Ramos (cell line): ENCODE data around the gene TDRD10.

ENCODE experiments used
- in situ Hi-C: fragments of 300-500 bp; cut with MboI; formaldehyde crosslinking; loops from one replicate; pipeline ENCODE4 v1.14.3; 2022; ENCODE audit warnings: low sequenced_read_pairs; ENCODE audit not compliant: unreplicated experiment

TDRD10 gene

DNA sequence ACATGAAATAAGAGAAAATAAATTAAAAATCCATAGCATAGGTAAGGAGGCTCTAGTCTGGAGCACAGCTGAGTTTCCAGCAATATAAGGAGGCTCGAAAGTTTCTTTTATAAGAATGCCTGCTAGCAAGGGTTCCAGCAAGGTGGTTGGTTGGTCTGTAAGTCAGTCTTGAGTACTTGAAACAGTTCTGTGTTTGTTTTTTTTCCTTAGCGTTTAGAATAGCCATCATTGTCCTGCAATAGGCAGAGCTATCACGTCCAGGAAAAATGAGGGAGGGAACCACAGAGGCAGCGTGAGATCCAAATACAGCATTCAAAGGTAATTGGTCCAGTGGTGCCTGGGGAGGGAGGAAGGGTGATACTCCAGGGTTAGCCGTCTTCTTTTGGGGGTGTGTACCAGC, 48.1 kb downstream of the TDRD10 start:
- in situ Hi-C loops, result no loop called here

DNA sequence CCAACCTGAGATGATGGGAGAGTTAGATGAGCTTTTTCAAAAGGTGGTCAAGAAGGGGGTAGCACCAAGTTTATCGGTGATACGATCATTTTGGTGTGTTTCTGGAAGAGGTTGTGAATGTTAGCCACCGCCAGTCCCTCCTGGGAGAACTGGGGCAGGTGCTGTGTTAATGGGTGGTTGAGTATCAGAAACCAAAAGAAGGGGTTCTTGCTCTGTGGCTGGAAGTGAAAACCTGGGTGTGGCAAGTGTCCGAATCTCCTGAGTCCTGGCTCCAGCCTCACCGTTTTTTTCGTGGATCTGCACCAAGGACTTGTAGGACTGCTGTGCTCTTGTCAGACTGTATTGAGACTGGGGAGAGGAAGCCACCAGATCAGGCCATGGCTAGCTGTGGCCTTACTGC, 48.6 kb downstream of the TDRD10 start:
- in situ Hi-C loops, result no loop called here

DNA sequence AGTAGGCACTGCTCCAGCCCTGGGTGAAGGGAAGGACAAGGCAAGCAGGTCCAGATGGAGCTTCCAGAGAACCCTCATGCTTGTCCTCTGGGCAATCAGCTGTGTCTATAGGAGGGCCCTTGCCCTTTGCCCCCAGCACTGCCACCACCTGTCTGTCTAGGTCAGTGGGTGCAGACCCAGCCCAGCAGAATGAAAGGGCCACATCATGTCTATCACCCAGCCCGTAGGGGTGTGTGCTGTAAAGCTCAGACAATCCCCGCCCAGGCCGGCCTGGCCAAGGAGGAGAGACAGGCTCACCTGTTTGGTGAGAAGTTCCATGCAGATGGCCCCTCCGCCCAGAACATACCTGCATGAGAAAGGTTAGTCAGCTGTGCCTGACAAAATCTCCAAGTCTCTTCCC, 49.5 kb downstream of the TDRD10 start:
- in situ Hi-C loops, result no loop called here

DNA sequence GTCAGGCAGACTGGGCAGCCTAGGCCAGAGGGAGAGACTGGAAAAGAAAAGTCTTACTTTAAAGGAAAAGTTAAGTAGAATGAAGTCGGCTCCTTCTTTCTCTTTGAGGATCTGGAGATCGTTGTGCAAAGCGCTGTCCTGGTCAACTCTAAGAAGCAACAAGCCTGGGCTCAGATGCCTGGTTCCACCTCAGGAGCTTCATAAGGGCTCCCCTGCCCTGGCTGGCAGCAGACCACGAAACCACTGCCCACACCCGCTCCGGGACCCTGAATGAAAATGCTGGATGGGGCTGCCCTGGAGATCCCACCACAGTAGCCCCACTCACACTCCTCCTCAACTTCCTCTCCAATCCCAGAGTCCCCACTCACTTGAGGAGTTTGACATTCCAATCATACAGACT, 50.0 kb downstream of the TDRD10 start:
- in situ Hi-C loops, result no loop called here

DNA sequence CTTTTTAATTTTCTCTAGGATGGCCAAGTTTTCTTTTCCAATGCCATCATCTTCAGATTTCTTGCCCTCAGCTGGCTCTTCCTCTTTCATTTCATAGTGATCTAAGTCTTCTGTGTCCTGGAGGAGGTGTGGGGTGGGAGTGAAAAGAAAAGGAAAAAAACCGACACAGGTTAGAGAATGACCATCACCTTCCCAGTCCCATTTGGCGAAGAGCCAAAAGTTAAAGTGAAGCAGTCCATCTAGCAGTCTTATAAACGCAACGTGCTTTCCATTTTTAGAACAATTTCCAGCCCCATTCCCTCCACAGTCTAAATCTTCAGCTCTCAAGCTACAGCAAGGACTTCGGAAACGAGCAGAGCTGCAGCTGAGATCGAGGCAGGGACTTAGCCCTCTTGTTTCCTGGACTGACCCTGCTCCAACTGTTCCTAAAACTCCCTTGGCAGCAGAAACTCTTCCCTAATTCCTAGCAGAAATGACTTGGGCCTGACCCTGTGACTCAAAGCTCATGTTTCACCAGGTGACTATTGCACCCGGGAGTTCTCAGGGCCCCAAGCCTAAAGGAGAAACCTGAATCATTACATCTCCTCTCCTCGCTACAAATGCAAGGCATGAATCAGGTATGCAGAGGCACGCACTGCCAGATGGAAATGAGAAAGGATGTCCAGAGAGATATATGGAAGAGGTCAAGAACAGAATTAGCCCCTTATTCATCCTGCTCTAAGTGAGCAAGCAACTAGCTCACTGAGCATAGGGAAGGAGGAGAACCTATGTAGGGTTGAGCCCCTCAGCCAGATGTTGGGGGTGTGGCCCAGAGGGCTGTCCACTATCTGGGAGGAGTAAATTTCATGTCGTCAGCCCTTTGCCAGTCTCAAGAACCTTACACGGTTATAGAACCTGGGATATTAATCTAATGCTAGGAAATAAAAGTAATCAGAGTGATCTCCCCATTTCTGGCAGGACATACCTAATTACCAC, 51.3 kb downstream of the TDRD10 start:
- in situ Hi-C loops, result no loop called here

DNA sequence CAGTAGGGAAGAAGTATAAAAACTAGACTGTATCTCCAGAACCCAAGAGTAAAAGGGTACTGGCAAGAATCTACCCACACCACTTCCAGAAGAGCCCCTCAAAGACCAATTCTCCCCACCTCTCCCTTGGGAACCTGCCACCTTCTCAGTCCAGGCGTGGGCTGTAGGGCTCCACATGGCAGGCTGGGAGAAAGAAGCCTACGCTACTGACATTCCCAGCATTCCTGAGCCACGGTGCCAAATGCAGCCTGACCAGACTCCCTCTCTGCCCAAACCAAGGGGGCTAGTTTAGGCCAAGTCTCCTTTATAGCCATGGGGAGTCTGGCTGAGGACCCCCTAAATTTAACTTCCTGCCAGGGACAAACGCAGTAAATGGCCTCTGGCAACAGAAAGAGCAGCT, 54.4 kb downstream of the TDRD10 start:
- in situ Hi-C loops, result no loop called here

DNA sequence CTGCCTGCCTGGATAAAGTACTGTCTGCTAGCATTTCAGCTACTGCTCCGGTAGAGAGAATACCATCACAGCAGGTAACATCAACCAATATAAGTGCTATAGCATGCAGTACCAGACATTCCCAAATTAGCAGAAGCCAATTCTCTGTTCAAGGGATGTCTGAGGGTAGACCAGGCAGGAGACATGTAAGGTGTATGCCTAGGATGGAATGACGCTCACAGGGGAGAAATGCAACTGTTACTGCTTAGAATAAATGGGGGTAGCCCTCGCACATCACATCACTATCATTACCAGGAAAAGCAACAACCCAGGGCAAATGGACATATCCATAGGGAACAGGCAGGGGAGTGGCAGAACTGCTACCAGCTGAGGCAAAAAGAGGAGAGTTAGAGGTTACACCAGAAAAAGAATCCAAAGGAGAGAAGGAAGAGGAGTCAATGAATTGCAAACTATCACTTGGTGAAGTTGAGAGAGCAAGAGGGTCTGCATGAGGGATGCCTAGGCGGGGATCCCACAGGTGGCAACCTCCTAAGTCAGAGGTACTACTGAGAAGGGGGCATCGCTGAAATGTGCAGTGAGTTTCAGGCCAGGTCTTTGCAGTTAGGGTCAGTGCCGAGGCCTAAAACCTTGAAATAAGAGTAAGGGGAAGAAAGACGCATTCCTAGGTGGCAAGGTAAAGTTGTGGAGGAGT, 55.4 kb downstream of the TDRD10 start:
- in situ Hi-C loops, result no loop called here

DNA sequence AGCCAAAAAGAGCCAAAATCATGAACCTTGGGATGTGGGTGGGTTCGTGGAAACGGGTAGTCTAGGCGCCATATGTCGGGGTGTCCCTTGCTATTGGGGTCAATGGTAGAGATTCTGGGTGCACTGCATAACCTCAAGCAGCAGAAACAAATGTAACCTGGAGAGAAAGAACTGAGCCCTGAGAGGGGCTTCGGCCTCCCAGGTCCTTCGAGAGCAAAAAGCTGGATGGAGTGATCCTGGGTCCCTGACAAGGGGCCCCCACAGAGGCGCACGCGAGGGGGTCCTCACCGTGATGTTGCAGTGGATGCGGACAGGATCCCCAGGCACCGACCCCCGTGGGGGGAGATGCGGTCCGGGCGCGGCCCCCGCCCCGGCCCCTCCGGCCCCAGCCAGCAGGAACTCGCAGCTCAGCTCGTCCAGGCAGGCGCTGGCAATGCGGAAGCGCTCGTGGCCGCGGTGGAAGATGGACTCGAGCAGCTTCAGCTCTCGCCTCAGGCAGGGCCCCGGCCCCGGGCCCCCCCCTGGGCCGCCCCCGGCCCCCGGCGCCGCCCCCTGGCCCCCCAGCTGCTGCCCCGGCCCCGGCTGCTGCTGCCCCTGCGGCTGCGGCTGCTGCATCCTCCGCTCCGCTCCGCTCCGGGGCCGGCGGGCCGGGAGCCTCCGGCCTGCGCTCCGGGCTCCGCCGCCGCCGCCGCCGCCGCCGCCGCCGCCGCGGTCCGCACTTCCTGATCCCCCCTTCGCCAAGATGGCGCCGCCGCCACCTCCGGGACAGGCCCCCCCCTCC, 56.1 kb downstream of the TDRD10 start, which contains the start of gene UBE2Q1:
TSS of gene UBE2Q1 (minus strand) at position 724 of the 781 bp plus-strand sequence. CDS start at position 615, 109 bp downstream.
- in situ Hi-C loops, result no loop called here

DNA sequence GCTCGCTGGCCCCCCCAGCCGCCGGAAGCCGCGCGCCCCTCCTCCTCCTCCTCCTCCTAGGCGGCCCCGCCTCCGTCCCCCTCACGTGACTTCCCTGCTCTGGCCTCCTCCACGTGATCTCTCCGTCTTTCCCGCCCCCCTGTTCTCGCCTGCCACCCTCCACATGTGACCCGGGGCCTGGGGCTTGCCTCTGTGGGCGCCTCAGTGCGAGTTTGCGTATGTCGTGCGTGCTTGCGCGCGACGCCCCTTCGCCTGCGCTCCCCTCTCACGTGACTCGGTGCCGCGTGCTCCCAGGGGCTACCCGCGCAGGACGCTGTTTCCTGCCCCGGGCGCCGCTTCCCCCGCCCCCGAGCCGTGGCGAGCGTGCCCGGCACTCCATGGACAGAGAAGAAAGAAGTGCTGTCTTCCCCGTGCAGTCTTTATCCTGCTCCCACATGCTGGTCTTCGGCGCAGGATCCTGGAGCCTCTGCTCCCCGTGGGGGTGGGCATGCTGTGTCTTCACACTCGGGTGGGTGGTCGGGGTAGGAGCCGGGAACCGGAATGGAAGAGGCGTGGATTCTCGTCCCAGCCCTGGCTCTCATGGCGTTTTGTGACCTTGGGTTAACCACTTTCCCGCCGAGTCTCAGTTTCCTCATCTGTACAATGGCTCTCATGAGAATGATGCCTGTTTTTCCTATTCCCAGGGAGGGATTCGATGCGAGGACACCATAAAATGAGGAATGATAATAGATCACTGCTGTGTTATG, 56.9 kb downstream of the TDRD10 start:
- in situ Hi-C loops, result no loop called here

DNA sequence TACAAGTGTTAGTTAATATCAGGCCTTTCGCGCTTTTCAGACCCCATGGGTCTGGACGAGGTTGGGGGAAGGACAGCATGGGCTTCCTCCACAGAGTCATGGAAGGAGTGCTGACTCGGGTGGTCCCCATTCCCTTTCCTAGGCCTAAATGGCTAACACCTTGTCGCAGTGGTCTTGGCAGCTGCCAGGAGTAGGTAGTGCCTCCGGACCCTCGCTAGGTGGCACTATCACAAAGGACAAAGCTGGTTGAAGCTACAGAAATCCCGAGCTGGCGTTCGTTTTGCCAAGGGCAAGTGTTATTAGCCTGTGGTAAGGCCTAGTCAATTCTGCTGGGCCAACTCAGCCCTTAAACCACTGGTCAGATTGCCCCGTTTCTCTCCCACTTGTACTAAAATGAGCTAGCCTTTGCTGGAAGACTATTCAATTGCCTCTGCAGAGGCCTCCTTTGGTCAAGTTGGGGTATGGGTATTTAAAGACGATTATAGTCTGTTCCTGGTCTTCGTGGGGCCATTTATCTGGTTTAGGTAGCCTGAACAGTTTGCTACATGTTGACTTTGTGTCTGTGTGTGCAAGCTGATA, 57.5 kb downstream of the TDRD10 start:
- in situ Hi-C loops, result loop anchor here (10.0 kb wide), 1 partner anchor 325 kb away; no protein-coding TSS in a partner anchor

DNA sequence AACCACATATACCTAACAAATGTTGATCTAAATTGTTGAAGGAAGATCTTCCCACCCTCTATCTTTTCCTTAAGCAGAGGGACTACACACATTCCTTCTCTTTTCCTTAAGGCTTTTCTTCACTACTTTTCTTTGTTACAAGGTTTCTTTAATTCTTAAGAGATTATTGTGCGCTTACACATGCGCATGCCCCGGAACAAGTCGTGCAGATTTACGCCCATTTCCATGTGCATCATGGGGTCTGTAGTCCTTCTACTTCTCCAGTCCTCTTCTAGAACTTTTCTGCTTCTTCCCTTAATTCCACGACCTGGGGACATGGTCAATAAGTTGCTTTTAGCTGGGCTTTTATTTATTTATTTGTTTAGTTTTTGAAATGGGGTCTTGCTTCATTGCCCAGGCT, 63.9 kb downstream of the TDRD10 start:
- in situ Hi-C loops, result loop anchor here (10.0 kb wide), 1 partner anchor 319 kb away; no protein-coding TSS in a partner anchor

DNA sequence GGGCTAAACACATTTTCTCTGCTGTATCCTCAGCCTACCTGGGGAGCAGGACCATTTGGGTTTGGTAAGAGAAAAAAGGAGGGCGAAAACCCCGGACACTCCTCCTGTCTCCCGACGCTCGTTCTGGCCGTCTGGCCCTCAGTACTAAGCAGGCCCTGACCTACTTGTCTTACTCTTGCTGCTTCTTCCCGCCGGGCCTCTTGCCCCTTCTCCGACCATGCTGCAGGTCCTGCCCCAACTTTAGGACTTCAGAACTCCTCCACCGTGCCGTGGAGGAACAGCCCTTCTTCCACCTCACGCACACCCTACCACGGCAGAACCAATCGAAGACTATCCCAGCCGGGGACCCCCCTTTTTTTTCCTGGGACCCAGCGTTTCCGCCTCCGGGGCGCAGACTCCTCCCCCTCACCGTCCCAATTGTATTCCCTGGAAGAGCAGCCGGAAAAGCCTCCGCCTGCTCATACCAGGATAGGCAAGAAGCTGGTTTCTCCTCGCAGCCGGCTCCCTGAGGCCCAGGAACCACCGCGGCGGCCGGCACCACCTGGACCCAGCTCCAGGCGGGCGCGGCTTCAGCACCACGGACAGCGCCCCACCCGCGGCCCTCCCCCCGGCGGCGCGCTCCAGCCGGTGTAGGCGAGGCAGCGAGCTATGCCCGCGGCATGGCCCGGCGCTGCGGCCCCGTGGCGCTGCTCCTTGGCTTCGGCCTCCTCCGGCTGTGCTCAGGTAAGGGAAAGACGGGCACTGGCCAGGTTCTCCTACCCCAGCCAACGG, 65.6 kb downstream of the TDRD10 start, which contains the start of gene CHRNB2:
TSS of gene CHRNB2 (plus strand) at position 393 of the 771 bp plus-strand sequence. CDS start at position 660, 267 bp downstream.
- in situ Hi-C loops, result loop anchor here (10.0 kb wide), 1 partner anchor 317 kb away; no protein-coding TSS in a partner anchor

DNA sequence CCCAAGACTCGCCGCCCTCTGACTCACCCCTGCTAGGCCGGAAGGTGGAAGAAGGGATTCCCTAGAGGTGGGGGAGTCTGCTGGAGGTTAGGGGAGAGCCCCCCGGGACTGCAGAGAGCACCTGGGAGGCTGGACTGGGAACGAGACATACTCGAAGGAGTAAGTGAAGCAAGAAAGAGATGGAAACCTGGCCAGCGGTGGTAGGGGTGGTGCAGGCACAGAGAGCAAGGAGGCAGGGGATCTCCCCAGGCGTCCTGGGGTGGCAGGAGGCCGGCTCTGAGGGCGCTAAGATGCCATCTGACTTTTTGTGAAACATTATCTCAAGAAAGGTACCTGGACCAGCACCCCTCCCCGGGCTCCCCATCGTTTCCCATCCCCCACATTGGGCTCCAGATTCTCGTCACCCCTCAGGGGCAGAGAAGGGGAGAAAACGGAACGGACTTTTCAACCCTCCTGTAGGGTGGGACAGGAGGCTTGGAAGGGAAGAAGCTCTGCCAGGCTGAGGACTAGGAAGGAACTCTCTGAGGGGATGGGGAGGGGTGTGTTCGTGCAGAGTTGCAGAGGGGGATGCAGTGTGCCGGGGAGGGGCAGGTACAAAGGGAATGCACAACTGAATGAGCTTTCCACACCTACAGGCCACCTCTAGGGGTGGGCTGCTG, 66.3 kb downstream of the TDRD10 start:
- in situ Hi-C loops, result loop anchor here (10.0 kb wide), 1 partner anchor 317 kb away; no protein-coding TSS in a partner anchor

DNA sequence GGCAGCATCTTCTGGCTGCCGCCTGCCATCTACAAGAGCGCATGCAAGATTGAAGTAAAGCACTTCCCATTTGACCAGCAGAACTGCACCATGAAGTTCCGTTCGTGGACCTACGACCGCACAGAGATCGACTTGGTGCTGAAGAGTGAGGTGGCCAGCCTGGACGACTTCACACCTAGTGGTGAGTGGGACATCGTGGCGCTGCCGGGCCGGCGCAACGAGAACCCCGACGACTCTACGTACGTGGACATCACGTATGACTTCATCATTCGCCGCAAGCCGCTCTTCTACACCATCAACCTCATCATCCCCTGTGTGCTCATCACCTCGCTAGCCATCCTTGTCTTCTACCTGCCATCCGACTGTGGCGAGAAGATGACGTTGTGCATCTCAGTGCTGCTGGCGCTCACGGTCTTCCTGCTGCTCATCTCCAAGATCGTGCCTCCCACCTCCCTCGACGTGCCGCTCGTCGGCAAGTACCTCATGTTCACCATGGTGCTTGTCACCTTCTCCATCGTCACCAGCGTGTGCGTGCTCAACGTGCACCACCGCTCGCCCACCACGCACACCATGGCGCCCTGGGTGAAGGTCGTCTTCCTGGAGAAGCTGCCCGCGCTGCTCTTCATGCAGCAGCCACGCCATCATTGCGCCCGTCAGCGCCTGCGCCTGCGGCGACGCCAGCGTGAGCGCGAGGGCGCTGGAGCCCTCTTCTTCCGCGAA, 69.4 kb downstream of the TDRD10 start:
- in situ Hi-C loops, result no loop called here

DNA sequence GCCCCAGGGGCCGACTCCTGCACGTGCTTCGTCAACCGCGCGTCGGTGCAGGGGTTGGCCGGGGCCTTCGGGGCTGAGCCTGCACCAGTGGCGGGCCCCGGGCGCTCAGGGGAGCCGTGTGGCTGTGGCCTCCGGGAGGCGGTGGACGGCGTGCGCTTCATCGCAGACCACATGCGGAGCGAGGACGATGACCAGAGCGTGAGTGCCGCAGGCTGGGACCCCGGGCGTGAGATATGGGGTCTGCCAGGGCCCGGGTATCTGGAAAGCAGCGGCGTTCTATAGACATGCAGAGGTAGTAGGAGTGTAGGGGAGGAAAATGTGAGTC, 69.9 kb downstream of the TDRD10 start:
- in situ Hi-C loops, result no loop called here

DNA sequence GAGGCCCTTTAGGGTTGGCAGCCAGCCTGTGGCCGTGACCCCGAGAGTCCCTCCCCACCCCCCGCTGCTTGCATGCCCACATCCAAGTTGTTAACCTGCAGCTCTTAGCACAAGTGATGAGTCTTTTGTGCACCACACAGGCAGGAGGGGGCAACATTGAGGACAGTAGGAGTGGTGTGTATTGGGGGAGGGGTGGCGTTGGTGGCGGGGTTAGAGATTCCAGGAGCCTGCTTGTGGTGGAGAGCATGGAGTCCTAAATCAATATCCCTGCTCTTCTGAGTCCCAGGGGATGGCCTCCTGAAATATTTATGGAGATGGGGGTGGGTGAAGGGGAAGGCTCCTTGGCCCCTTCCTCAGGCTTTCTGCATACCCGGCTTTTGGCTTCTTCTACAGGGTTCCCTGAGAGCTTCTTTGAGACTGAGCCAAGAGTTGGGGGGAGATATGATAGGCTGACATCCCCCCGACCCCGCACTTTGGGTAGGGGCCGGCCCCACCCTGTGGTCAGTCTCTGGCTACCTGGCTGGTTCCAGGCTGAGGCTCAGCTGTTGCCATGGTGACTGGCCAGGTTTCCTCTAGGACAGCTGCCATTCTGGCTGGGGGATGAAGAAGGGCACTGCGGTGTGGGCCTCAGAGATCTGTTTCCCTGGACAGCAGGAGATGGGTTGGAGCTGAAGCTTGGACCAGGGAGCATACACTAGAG, 70.6 kb downstream of the TDRD10 start:
- in situ Hi-C loops, result no loop called here

DNA sequence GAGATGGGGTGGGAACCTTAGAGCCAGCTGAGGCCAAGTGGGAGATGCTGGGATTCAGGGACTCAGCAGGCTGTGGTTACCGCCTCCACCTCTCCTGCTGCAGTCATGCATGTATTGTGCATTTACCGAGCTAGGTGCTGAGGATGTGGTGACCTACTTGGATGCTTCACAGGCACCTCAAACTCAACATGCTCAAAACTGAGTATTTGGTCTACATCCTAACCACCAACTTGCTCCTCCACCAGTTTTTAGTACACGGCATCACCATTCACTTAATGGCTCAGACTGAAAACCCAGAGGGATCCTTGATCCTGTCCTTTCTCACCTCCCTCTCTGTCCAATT, 71.1 kb downstream of the TDRD10 start:
- in situ Hi-C loops, result no loop called here
